Lung (tissue), 12 donors: ENCODE measurements around the gene ASMTL. TPM values are rescaled to one million over a fixed set of nuclear protein-coding genes. Genes with fewer than 3 reads are reported as not detected.
"Not testable (repeated sequence)": the region's sequence is repeated elsewhere in the genome, so short reads cannot be mapped to it uniquely, and the experiment has no call there.

ENCODE experiments used
- ATAC-seq: fragments of 200-7000 bp; cut with Tn5 transposase; one replicate; pipeline ENCODE4 v1.9.1; 2020; ENCODE audit warnings: moderate number of reproducible peaks; ENCODE audit not compliant: insufficient read depth, low FRiP score
- DNase-seq, 3 donors: peaks; one replicate each; pipeline ENCODE4 v3.0.0-alpha.2; 2013 to 2017
- H3K27ac ChIP-seq, 2 donors: one replicate each; pipeline ENCODE4 v1.5.1; 2013; ENCODE audit warnings: mild to moderate bottlenecking in 2 of 2, moderate library complexity in 2 of 2, control low read depth in 1 of 2, inconsistent platforms in 1 of 2, low read depth in 1 of 2, low read length in 1 of 2
- H3K27me3 ChIP-seq, 3 donors: one replicate each; pipeline ENCODE4 v1.5.1; 2013; ENCODE audit warnings: low read length in 2 of 3; ENCODE audit not compliant: control insufficient read depth in 3 of 3, insufficient read depth in 3 of 3
- H3K36me3 ChIP-seq, 4 donors: one replicate each; pipeline ENCODE4 v1.5.1; 2013; ENCODE audit warnings: low read length in 4 of 4, mild to moderate bottlenecking in 1 of 4, moderate library complexity in 1 of 4; ENCODE audit not compliant: control insufficient read depth in 4 of 4, insufficient read depth in 4 of 4
- H3K4me1 ChIP-seq, 5 donors: one replicate each; pipeline ENCODE4 v1.5.1; 2013; ENCODE audit warnings: low read length in 5 of 5, mild to moderate bottlenecking in 2 of 5, moderate library complexity in 1 of 5; ENCODE audit not compliant: control insufficient read depth in 5 of 5, insufficient read depth in 5 of 5
- H3K4me3 ChIP-seq: one replicate; pipeline ENCODE4 v1.5.1; 2013; ENCODE audit warnings: mild to moderate bottlenecking, control low read depth, moderate library complexity
- H3K9ac ChIP-seq, 2 donors: one replicate each; pipeline ENCODE4 v1.5.1; 2013; ENCODE audit warnings: low read length in 2 of 2, control low read depth in 1 of 2; ENCODE audit not compliant: insufficient read depth in 1 of 2
- H3K9me3 ChIP-seq, 4 donors: one replicate each; pipeline ENCODE4 v1.5.1; 2013; ENCODE audit warnings: low read length in 3 of 4, mild to moderate bottlenecking in 1 of 4, moderate library complexity in 1 of 4; ENCODE audit not compliant: control insufficient read depth in 4 of 4, insufficient read depth in 3 of 4
- WGBS, 2 donors: extraction: QIAGEN DNeasy Blood & Tissue Kit; methylation state at CpG; one replicate each; pipeline ENCODE4 v1.1.7; 2013; 5-methylcytosine and 5-hydroxymethylcytosine counted together
- polyA plus RNA-seq, 2 donors: library from polyadenylated mRNA; stranded (reverse); fragments of 200-250 nt; gene quantifications; one replicate each; pipeline ENCODE4 v1.2.1, GENCODE V29; 2013
- total RNA-seq, 2 donors: library from RNA; depleted of rRNA in 1 of 2; stranded (reverse); fragments of >200 nt in 1 of 2; gene quantifications; one replicate each; pipeline ENCODE4 v1.2.1, GENCODE V29; 2014 to 2021
- TF ChIP-seq, protein P1 (sequence below): IDR thresholded peaks from 2 replicates; pipeline ENCODE4 v1.5.1; 2012; ENCODE audit warnings: mild to moderate bottlenecking; ENCODE audit errors: control extremely low read depth, extremely low read depth
- donor health status: control.
- donor health status: control.
- donor health status: Bipolar disorder and iron deficiency.
- donor health status: healthy.
- donor health status: DM: yes; HTN: yes; CAD: no.

The ASMTL gene
- total and polyA plus RNA-seq, 4 donors: 12.3 to 29.4 (median 21.8) TPM

DNA sequence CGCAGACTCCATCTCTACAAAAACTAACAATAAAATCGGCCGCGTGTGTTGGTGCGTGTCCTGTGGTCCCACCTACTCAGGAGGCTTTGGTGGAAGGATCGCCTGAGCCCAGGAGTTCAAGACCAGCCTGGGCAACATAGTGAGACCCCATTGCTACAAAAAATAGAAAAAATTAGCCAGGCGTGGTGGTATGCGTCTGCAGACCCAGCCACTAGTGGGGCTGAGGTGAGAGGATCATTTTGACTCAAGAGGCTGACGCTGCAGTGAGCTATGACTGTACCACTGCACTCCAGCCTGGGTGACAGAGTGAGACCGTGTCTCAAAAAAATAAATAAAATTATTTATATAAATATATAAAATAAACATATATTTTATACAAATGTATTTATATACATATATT is 22.3 kb downstream of the ASMTL start:
- ATAC-seq (no peak), DNase-seq (no peak)
- Histone ChIP-seq H3K27me3 (no peaks in the 10 kb centered on the region), H3K27ac (no peak overlapping the region), H3K9me3 (no peaks in the 10 kb centered on the region), H3K9ac (no peak overlapping the region), H3K4me3 (no peak overlapping the region), H3K36me3 (peaks cover 11 to 32% (median 22%) of the 10 kb centered on the region in 4 donors), H3K4me1 (no peaks in the 10 kb centered on the region)
- WGBS, 2 donors: 97 to 98% methylated on average over 10 of the region's 10 CpGs
- TF ChIP-seq, protein P1, sequence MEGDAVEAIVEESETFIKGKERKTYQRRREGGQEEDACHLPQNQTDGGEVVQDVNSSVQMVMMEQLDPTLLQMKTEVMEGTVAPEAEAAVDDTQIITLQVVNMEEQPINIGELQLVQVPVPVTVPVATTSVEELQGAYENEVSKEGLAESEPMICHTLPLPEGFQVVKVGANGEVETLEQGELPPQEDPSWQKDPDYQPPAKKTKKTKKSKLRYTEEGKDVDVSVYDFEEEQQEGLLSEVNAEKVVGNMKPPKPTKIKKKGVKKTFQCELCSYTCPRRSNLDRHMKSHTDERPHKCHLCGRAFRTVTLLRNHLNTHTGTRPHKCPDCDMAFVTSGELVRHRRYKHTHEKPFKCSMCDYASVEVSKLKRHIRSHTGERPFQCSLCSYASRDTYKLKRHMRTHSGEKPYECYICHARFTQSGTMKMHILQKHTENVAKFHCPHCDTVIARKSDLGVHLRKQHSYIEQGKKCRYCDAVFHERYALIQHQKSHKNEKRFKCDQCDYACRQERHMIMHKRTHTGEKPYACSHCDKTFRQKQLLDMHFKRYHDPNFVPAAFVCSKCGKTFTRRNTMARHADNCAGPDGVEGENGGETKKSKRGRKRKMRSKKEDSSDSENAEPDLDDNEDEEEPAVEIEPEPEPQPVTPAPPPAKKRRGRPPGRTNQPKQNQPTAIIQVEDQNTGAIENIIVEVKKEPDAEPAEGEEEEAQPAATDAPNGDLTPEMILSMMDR: no peak

- 95 to 97% methylated on average over 32 of the region's 32 CpGs for WGBS, 2 donors
- ATAC-seq: no peak
Measured at GRCh38 chrX:1427756-1428155, 25.0 kb downstream of the ASMTL start.

GRCh38 chrX:1426321-1426720 is 26.4 kb downstream of the ASMTL start:
- H3K9me3 ChIP-seq: peaks cover 0 to 17% (median 7%) of the 10 kb centered on the region in 4 donors
- H3K4me3 ChIP-seq, DNase-seq, ATAC-seq, H3K4me1 ChIP-seq, H3K27me3 ChIP-seq, H3K9ac ChIP-seq, H3K27ac ChIP-seq: not testable (repeated sequence)
- peaks cover 15 to 49% (median 32%) of the 10 kb centered on the region in 4 donors for H3K36me3 ChIP-seq
- WGBS, 2 donors: 88 to 92% methylated on average over 13 to 16 of the region's 16 CpGs

More at GRCh38 chrX:1427756-1428155, 25.0 kb downstream of the ASMTL start:
- Histone ChIP-seq H3K27me3 (no peaks in the 10 kb centered on the region), H3K4me1 (no peaks in the 10 kb centered on the region), H3K9ac (no peak overlapping the region), H3K36me3 (peaks cover 13 to 37% (median 25%) of the 10 kb centered on the region in 4 donors), H3K9me3 (peaks cover 0 to 5% (median 1%) of the 10 kb centered on the region in 4 donors), H3K4me3 (no peak overlapping the region), H3K27ac (no peak overlapping the region)
- TF ChIP-seq, protein P1: no peak
- no peak for DNase-seq

GRCh38 chrX:1425381-1425780 is 27.3 kb downstream of the ASMTL start:
- TF ChIP-seq, protein P1: no peak
- peaks cover 15 to 51% (median 34%) of the 10 kb centered on the region in 4 donors for H3K36me3 ChIP-seq
- H3K9ac ChIP-seq: no peak overlapping the region
- H3K27me3 ChIP-seq: no peaks in the 10 kb centered on the region
- no peak for ATAC-seq
- H3K4me1 ChIP-seq: no peaks in the 10 kb centered on the region
- H3K4me3 ChIP-seq: no peak overlapping the region
- peaks cover 0 to 17% (median 7%) of the 10 kb centered on the region in 4 donors for H3K9me3 ChIP-seq
- no peak for DNase-seq
- WGBS, 2 donors: 78 to 85% methylated on average over 10 of the region's 10 CpGs
- H3K27ac ChIP-seq: no peak overlapping the region
